ENCODE results near the gene ANXA11. TPM values are rescaled to one million over a fixed set of nuclear protein-coding genes. Genes with fewer than 3 reads are reported as not detected.
"Not testable (repeated sequence)": the region's sequence is repeated elsewhere in the genome, so short reads cannot be mapped to it uniquely, and the experiment has no call there.

The ANXA11 gene
- total RNA-seq, 1 experiment from 2014 or later: 68.1 TPM

GRCh38 chr10:80146918-80147317 is 58.4 kb downstream of the ANXA11 start:
- Histone ChIP-seq H3K4me1 (ENCODE audit: insufficient read depth, low read length) (no peaks in the 10 kb centered on the region), H2AFZ (ENCODE audit: low read length) (no peak overlapping the region), H4K91ac (ENCODE audit: insufficient read length, low read depth, low read length) (no peak overlapping the region), H3K9me3 (ENCODE audit: control insufficient read depth, low read depth, low read length) (no peaks in the 10 kb centered on the region), H3K14ac (ENCODE audit: insufficient read depth, low read length) (no peak overlapping the region), H2AK5ac (ENCODE audit: insufficient read length, low read length) (no peak overlapping the region), H3K9ac (ENCODE audit: extremely low read depth, insufficient read length, low read length) (no peak overlapping the region), H3T11ph (ENCODE audit: low read length) (no peak overlapping the region), H3K79me1 (ENCODE audit: insufficient read depth, low read depth, low read length, poor library complexity, severe bottlenecking) (no peaks in the 10 kb centered on the region), H4K20me1 (ENCODE audit: control insufficient read depth, insufficient read depth, insufficient read length) (no peaks in the 10 kb centered on the region), H2BK12ac (ENCODE audit: insufficient read length, low read depth, low read length) (no peak overlapping the region), H2BK15ac (ENCODE audit: low read depth, low read length) (no peak overlapping the region), H2BK5ac (ENCODE audit: insufficient read length, low read length) (no peak overlapping the region), H3K4me2 (ENCODE audit: insufficient read depth, insufficient read length, low read length) (no peak overlapping the region), H3K23ac (ENCODE audit: insufficient read length, low read depth, low read length) (no peak overlapping the region), H3K18ac (ENCODE audit: insufficient read length, low read depth, low read length) (no peak overlapping the region), H3K79me2 (ENCODE audit: insufficient read depth, low read length) (no peaks in the 10 kb centered on the region), H3K27ac (ENCODE audit: insufficient read length, low read depth, low read length) (no peak overlapping the region), H3K27me3 (ENCODE audit: insufficient read depth, low read length) (no peaks in the 10 kb centered on the region), H2BK20ac (ENCODE audit: low read depth, low read length, poor library complexity, severe bottlenecking) (no peak overlapping the region), H3K56ac (ENCODE audit: insufficient read length, low read depth, low read length) (no peak overlapping the region), H2BK120ac (ENCODE audit: low read depth, low read length, poor library complexity, severe bottlenecking) (no peak overlapping the region), H4K5ac (ENCODE audit: insufficient read length, low read depth, low read length) (no peak overlapping the region), H4K8ac (replicated peaks; ENCODE audit: insufficient read length, low read depth, low read length) (no peak overlapping the region), H3K23me2 (ENCODE audit: insufficient read length, low read depth, low read length, poor library complexity, severe bottlenecking) (no peaks in the 10 kb centered on the region), H3K4ac (ENCODE audit: low read depth, low read length) (no peak overlapping the region)
- TF ChIP-seq, protein P1, sequence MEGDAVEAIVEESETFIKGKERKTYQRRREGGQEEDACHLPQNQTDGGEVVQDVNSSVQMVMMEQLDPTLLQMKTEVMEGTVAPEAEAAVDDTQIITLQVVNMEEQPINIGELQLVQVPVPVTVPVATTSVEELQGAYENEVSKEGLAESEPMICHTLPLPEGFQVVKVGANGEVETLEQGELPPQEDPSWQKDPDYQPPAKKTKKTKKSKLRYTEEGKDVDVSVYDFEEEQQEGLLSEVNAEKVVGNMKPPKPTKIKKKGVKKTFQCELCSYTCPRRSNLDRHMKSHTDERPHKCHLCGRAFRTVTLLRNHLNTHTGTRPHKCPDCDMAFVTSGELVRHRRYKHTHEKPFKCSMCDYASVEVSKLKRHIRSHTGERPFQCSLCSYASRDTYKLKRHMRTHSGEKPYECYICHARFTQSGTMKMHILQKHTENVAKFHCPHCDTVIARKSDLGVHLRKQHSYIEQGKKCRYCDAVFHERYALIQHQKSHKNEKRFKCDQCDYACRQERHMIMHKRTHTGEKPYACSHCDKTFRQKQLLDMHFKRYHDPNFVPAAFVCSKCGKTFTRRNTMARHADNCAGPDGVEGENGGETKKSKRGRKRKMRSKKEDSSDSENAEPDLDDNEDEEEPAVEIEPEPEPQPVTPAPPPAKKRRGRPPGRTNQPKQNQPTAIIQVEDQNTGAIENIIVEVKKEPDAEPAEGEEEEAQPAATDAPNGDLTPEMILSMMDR (conservative IDR thresholded peaks at IDR 0.05): no peak
- no peak overlapping the region for H3K27ac Mint-ChIP-seq
- H3K9me3 Mint-ChIP-seq: peaks cover 4 to 9% of the 10 kb centered on the region in 2 experiments; a peak in 4 of 5 replicates
- peaks cover 10 to 19% of the 10 kb centered on the region in 2 experiments for H3K4me1 Mint-ChIP-seq
- peaks cover 5% of the 10 kb centered on the region for H3K27me3 Mint-ChIP-seq (ENCODE audit: low read depth)
- no peak for DNase-seq
- H3K4me3 Mint-ChIP-seq: no peak overlapping the region
- 100% methylated on average over 1 of the region's 3 CpGs for WGBS (ENCODE audit: extremely low coverage, insufficient read length, low lambda C conversion rate)
- H3K36me3 Mint-ChIP-seq (ENCODE audit: insufficient read depth in 1 of 3, low read depth in 3 of 3): peaks cover 5 to 13% (median 8%) of the 10 kb centered on the region in 3 experiments

DNA sequence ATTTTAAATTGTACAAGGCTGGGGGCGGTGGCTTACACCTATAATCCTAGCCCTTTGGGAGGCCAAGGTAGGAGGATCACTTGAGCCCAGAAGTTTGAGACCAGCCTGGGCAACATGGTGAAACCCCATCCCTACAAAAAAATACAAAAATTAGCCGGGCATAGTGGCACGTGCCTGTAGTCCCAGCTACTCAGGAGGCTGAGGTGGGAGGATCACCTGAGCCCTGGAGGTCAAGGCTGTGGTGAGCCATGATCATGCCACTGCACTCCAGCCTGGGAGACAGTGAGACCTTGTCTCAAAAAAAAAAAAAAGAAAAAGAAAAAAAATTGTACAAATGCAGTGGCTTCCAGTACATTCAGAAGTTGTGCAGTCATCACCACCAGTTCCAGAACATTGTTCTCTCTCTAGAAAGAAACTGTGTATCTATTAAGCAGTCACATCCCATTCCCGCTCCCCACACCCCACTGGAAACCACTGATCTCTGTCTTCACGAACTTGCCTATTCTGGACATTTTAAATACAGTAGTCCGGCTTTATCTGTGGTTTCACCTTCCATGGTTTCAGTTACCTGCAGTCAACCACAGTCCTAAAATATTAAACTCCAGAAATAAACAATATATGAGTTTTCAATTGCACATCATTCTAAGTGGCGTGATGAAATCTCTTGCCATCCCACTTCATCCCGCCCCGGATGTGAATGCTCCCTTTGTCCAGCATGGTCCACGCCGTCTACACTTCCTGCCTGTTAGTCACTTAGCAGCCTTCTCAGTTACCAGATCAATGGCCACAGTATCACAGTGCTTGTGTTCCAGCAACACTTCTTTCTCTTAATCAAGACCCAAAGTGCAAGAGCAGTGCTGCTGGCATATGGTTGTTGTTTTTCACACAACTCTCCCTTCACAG is 59.7 kb downstream of the ANXA11 start:
- H4K20me1 ChIP-seq (ENCODE audit: control insufficient read depth, insufficient read depth, insufficient read length): not testable (repeated sequence)
- WGBS (ENCODE audit: extremely low coverage, insufficient read length, low lambda C conversion rate): no CpG with 5 or more reads among the region's 11 CpGs
- peaks cover 5 to 13% (median 8%) of the 10 kb centered on the region in 3 experiments for H3K36me3 Mint-ChIP-seq (ENCODE audit: insufficient read depth in 1 of 3, low read depth in 3 of 3)

More for the DNA sequence above, 59.7 kb downstream of the ANXA11 start:
- not testable (repeated sequence) for H2BK15ac ChIP-seq (ENCODE audit: low read depth, low read length); H3K27ac Mint-ChIP-seq; H2BK20ac ChIP-seq (ENCODE audit: low read depth, low read length, poor library complexity, severe bottlenecking); H2AFZ ChIP-seq (ENCODE audit: low read length); H3K56ac ChIP-seq (ENCODE audit: insufficient read length, low read depth, low read length); H3K27me3 Mint-ChIP-seq (ENCODE audit: low read depth); H3K27me3 ChIP-seq (ENCODE audit: insufficient read depth, low read length); H4K91ac ChIP-seq (ENCODE audit: insufficient read length, low read depth, low read length); H3K4me2 ChIP-seq (ENCODE audit: insufficient read depth, insufficient read length, low read length); H2AK5ac ChIP-seq (ENCODE audit: insufficient read length, low read length); H2BK120ac ChIP-seq (ENCODE audit: low read depth, low read length, poor library complexity, severe bottlenecking); H3K9ac ChIP-seq (ENCODE audit: extremely low read depth, insufficient read length, low read length); H4K8ac ChIP-seq (replicated peaks; ENCODE audit: insufficient read length, low read depth, low read length); H3K9me3 Mint-ChIP-seq; H3K79me2 ChIP-seq (ENCODE audit: insufficient read depth, low read length); H2BK5ac ChIP-seq (ENCODE audit: insufficient read length, low read length); H3K4me3 Mint-ChIP-seq; H2BK12ac ChIP-seq (ENCODE audit: insufficient read length, low read depth, low read length); H3K23ac ChIP-seq (ENCODE audit: insufficient read length, low read depth, low read length); H4K5ac ChIP-seq (ENCODE audit: insufficient read length, low read depth, low read length); H3K9me3 ChIP-seq (ENCODE audit: control insufficient read depth, low read depth, low read length); H3T11ph ChIP-seq (ENCODE audit: low read length); H3K27ac ChIP-seq (ENCODE audit: insufficient read length, low read depth, low read length); DNase-seq; H3K14ac ChIP-seq (ENCODE audit: insufficient read depth, low read length); H3K4ac ChIP-seq (ENCODE audit: low read depth, low read length); H3K18ac ChIP-seq (ENCODE audit: insufficient read length, low read depth, low read length); H3K23me2 ChIP-seq (ENCODE audit: insufficient read length, low read depth, low read length, poor library complexity, severe bottlenecking); H3K79me1 ChIP-seq (ENCODE audit: insufficient read depth, low read depth, low read length, poor library complexity, severe bottlenecking); H3K4me1 ChIP-seq (ENCODE audit: insufficient read depth, low read length)
- peaks cover 11 to 20% of the 10 kb centered on the region in 2 experiments for H3K4me1 Mint-ChIP-seq

Measured in H9 (cell line).